PC-3 (cell line): ENCODE measurements around the gene RBM10. TPM values are rescaled to one million over a fixed set of nuclear protein-coding genes. Genes with fewer than 3 reads are reported as not detected.

Source experiments
- ATAC-seq: fragments of 200-7000 bp; cut with Tn5 transposase; 2 replicates; pipeline ENCODE4 v1.9.1; 2020; ENCODE audit warnings: mild to moderate bottlenecking, moderate library complexity
- BruUV-seq: library from RNA; stranded (reverse); fragments of 400-500 nt; replicated peaks from 2 replicates; lab custom pipeline; 2021; lab: Mats Ljungman, UMichigan
- CTCF ChIA-PET: fragments of 300-600 bp; sonication (Branson Sonifier 250); formaldehyde crosslinking; loops from one replicate; lab custom pipeline; 2022; ENCODE audit warnings: antibody characterized with exemption; lab: Charles Lee
- POLR2A ChIA-PET: fragments of 300-600 bp; sonication (Branson Sonifier 250); formaldehyde crosslinking; loops from one replicate; lab custom pipeline; 2022; ENCODE audit warnings: antibody characterized with exemption; ENCODE audit not compliant: unreplicated experiment; lab: Charles Lee
- DNase-seq: peaks from one replicate; pipeline ENCODE4 v3.0.0-alpha.2; 2015
- H2AFZ ChIP-seq: fragments of 300-600 bp; sonication (generic); 2 replicates; pipeline ENCODE4 v1.6.0; 2016; ENCODE audit warnings: antibody characterized with exemption, low read length
- H3F3A ChIP-seq: fragments of 300-600 bp; sonication (generic); one replicate; pipeline ENCODE4 v1.6.0; 2017; ENCODE audit warnings: antibody characterized with exemption, low read length, control low read depth, mild to moderate bottlenecking; ENCODE audit not compliant: unreplicated experiment
- H3K27ac ChIP-seq: fragments of 300-600 bp; sonication (generic); 2 replicates; pipeline ENCODE4 v1.5.1; 2016; ENCODE audit warnings: mild to moderate bottlenecking, low read length
- H3K27me3 ChIP-seq: fragments of 300-600 bp; sonication (generic); 2 replicates; pipeline ENCODE4 v1.6.1; 2016; ENCODE audit warnings: low read length, mixed read lengths
- H3K36me3 ChIP-seq: fragments of 300-600 bp; sonication (generic); 2 replicates; pipeline ENCODE4 v1.6.1; 2016; ENCODE audit warnings: low read depth, mixed run types, low read length, mixed read lengths
- H3K4me1 ChIP-seq: fragments of 300-600 bp; sonication (generic); 2 replicates; pipeline ENCODE4 v1.5.1; 2016; ENCODE audit warnings: low read length; ENCODE audit not compliant: insufficient read depth
- H3K4me2 ChIP-seq: fragments of 300-600 bp; sonication (generic); 2 replicates; pipeline ENCODE4 v1.6.0; 2016; ENCODE audit warnings: low read length
- H3K4me3 ChIP-seq: fragments of 300-600 bp; sonication (generic); 2 replicates; pipeline ENCODE4 v1.5.1; 2016; ENCODE audit warnings: mild to moderate bottlenecking, low read length, mixed read lengths
- H3K79me2 ChIP-seq: fragments of 300-600 bp; sonication (generic); 2 replicates; pipeline ENCODE4 v1.6.1; 2017; ENCODE audit warnings: low read length, mixed read lengths
- H3K9ac ChIP-seq: fragments of 300-600 bp; sonication (generic); 2 replicates; pipeline ENCODE4 v1.6.0; 2016; ENCODE audit warnings: mild to moderate bottlenecking, low read length
- H3K9me2 ChIP-seq: fragments of 300-600 bp; sonication (generic); replicated peaks from 2 replicates; pipeline ENCODE4 v1.6.1; 2016; ENCODE audit warnings: mixed run types, low read length, mixed read lengths
- H3K9me3 ChIP-seq: fragments of 300-600 bp; sonication (generic); 2 replicates; pipeline ENCODE4 v1.6.1; 2016; ENCODE audit warnings: low read length, mixed read lengths
- H4K20me1 ChIP-seq: fragments of 300-600 bp; sonication (generic); 2 replicates; pipeline ENCODE4 v1.6.1; 2016; ENCODE audit warnings: low read length, mixed read lengths
- CTCF ChIP-seq: fragments of 300-600 bp; sonication (generic); conservative IDR thresholded peaks from 2 replicates; pipeline ENCODE4 v1.5.1; 2017; ENCODE audit warnings: antibody characterized with exemption, low read depth, mild to moderate bottlenecking, low read length
- EZH2 ChIP-seq: fragments of 300-600 bp; sonication (generic); IDR thresholded peaks from one replicate; pipeline ENCODE4 v1.6.1; 2017; ENCODE audit warnings: antibody characterized with exemption, mild to moderate bottlenecking, low read length; ENCODE audit not compliant: unreplicated experiment
- EZH2phosphoT487 ChIP-seq: fragments of 300-600 bp; sonication (generic); IDR thresholded peaks from 2 replicates; pipeline ENCODE4 v1.6.1; 2018; ENCODE audit warnings: mild to moderate bottlenecking, antibody characterized with exemption, low read length, borderline replicate concordance
- intact Hi-C: fragments of 100-400 bp; cut with micrococcal nuclease; formaldehyde crosslinking; loops from 2 replicates; pipeline ENCODE4 v1.9.0; 2023
- total RNA-seq: library from RNA; depleted of rRNA; stranded (reverse); fragments of >200 nt; gene quantifications from 2 replicates; pipeline ENCODE4 v1.2.3, GENCODE V29; 2014

RBM10 gene
- total RNA-seq, 1 experiment from 2014 or later, result 71.5 TPM

DNA sequence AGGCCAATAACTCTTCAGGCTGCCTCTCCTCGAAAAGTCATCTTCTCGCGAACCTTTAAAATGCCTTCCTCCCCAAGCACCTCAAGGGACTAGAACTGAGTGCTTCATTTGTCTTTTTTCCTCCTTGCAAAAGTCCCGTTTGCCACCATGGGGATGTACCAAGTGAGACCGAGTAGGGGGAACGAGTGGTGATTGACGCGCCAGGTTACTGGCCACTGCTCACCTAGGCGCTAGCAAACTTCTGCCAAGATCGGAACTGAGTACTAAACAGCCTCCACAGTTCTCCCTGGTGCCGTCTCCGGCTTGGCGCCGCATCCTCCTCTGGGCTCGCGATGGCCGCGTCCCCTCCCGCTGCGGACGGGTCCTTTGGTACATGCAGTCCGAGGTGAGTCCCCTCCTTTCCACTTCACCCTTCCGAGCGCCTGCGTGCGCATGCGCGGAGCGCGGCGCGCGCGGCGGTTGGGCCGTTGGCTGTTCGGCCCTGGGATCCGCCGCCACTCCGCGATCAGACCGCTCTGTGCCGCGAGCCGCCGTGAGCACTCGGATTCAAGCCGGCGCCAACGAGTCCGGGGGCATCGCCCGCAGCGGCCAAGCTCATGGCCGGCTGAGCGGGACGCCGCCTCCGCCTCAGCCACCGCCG is 73.4 kb downstream of the RBM10 start, which contains the start of gene CDK16:
Gene CDK16 (plus strand): TSS at position 402 of the 640 bp plus-strand sequence. CDS start 4,877 bp downstream, outside the sequence.
- POLR2A ChIA-PET, result interaction anchor here (1.3 kb wide), 2 partner anchors 15 to 18 kb away, joined by 6 to 9 read pairs; partner anchors contain the start of gene USP11

DNA sequence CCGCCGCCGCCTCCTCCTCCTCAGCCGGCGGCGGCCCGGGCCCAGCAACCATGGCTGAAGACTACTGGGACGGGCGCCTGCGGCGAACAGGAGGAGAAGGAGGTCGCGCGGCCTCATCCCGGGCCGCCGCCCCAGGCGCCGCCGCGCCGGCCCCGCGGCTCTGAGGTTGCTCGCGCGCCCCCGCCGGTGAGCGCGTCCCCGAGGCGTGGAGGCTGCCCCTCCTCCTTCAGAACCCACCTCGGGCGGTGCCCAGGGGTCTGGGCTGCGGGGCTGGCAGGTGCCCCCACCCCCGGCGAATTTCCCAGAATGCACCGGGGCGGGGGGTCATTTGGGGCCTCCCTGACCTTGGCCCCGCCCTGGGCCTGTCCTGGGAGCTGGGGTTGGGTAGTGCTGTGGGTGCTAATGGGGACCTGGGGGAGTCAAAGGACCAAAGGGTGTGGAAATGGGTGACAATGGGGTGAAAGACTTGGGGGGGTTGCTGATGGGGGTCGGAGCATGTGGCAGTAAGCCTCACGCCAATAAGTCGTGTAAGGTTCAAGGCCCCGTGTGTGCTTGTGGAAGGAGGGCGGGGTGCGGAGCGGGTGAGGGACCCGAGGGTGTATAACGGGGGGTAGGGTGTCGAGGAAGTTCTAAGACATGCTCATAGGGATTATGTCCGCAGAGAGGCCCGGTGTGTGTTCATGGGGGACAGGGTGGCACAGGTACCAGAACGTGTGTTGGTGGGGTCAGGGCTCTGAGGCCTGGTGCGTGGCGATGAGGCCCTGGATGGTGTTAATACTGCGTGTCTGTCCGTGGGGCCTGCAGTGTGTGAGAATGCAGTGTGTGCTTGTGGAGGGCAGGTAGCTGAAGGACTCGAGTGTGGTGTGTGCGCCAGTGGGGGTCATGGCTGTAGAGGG is 74.1 kb downstream of the RBM10 start:
- no peak for ATAC-seq

More for the DNA sequence above, 73.4 kb downstream of the RBM10 start, which contains the start of gene CDK16:
- Histone ChIP-seq H3K27ac (peak within 1 kb of the TSS; percentile 96), H4K20me1 (peaks cover 30% of the 10 kb centered on the region), H3K4me1 (peaks cover 34% of the 10 kb centered on the region), H3K9me2 (no peaks in the 10 kb centered on the region), H3K36me3 (peaks cover 32% of the 10 kb centered on the region), H3K4me2 (peak within 1 kb of the TSS; percentile 89), H3K9me3 (no peaks in the 10 kb centered on the region), H3K9ac (peak within 1 kb of the TSS; percentile 99), H3K4me3 (peak within 1 kb of the TSS; percentile 93), H3K79me2 (peaks cover 47% of the 10 kb centered on the region), H3F3A (peaks cover 16% of the 10 kb centered on the region), H3K27me3 (no peaks in the 10 kb centered on the region), H2AFZ (peak within 1 kb of the TSS; percentile 91)
- TF ChIP-seq EZH2, result no peak
- TF ChIP-seq EZH2phosphoT487, result no peak
- TF ChIP-seq CTCF, result no peak
- CTCF ChIA-PET, result interaction anchor here (1.0 kb wide), 2 partner anchors 18 to 166 kb away, joined by 3 to 7 read pairs; no protein-coding TSS in a partner anchor
- intact Hi-C loops, result loop anchor here (1.0 to 5.0 kb wide), 2 partner anchors 15 to 94 kb away; partner anchors contain the start of gene USP11
- DNase-seq (peak; percentile 77), ATAC-seq (peak; percentile 42)
- BruUV-seq, result TSS peak; percentile 58

More for the DNA sequence above, 74.1 kb downstream of the RBM10 start:
- CTCF ChIA-PET, result no interaction called here
- no peaks in the 10 kb centered on the region for H3K9me2 ChIP-seq
- H3K27me3 ChIP-seq, result no peaks in the 10 kb centered on the region
- TF ChIP-seq EZH2, result no peak
- no peak for TF ChIP-seq EZH2phosphoT487
- TF ChIP-seq CTCF, result no peak
- peaks cover 30% of the 10 kb centered on the region for H4K20me1 ChIP-seq
- peaks cover 34% of the 10 kb centered on the region for H3K4me1 ChIP-seq
- peaks cover 47% of the 10 kb centered on the region for H3K79me2 ChIP-seq
- H2AFZ ChIP-seq, result no peak overlapping the region
- H3K9ac ChIP-seq, result peak overlapping the region; percentile 99
- H3K36me3 ChIP-seq, result peaks cover 31% of the 10 kb centered on the region; the same call in 1 of the 2 replicates
- POLR2A ChIA-PET, result no interaction called here
- peak overlapping the region; percentile 89 for H3K4me2 ChIP-seq
- H3K4me3 ChIP-seq, result peak overlapping the region; percentile 93
- H3K9me3 ChIP-seq, result no peaks in the 10 kb centered on the region
- peaks cover 16% of the 10 kb centered on the region for H3F3A ChIP-seq
- DNase-seq, result no peak
- TSS peak; percentile 18 for BruUV-seq
- peak overlapping the region; percentile 93 for H3K27ac ChIP-seq
- intact Hi-C loops, result loop anchor here (1.0 to 5.0 kb wide), 2 partner anchors 14 to 93 kb away; partner anchors contain the start of gene USP11
